ENCODE results near the gene SNRPD3. TPM values are rescaled to one million over a fixed set of nuclear protein-coding genes. Genes with fewer than 3 reads are reported as not detected.
"Not testable (repeated sequence)": the region's sequence is repeated elsewhere in the genome, so short reads cannot be mapped to it uniquely, and the experiment has no call there.

The SNRPD3 gene
- total RNA-seq, 1 donor from 2014 or later, result 255 TPM

DNA sequence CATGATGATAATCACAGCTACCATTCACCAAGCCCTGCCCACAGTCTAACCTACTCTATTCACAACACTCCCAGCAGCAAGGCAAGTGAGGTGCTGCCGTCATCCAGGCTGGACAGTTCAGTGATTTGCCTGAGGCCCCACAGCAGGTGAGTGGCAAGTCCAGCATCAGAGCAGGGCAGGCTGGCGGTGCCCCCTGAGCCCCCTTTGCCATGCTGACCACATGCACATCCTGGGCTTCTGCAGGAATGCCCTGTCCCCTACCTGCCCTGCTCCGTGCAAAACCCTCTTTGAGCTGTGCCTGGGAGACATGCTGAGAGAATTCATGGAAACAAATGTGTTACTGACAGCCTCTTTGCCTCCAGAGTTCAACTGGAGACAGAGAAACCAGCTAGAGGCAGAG, 54.1 kb downstream of the SNRPD3 start:
- DNase-seq (ENCODE audit: low read depth), result not testable (repeated sequence)

DNA sequence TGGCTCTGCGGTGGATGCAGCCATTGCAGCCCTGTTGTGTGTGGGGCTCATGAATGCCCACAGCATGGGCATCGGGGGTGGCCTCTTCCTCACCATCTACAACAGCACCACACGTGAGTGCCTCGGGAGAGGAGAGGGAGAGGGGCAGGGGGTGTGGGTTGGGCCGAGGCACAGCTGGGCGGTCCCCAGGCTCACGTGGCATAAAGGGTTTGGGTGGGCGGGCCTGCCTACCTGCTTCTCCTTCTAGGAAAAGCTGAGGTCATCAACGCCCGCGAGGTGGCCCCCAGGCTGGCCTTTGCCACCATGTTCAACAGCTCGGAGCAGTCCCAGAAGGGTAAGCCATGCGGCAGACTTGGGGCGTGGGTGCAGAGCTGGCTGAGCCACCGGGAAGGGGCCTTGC, 59.0 kb downstream of the SNRPD3 start:
- DNase-seq (ENCODE audit: low read depth), result not testable (repeated sequence)

DNA sequence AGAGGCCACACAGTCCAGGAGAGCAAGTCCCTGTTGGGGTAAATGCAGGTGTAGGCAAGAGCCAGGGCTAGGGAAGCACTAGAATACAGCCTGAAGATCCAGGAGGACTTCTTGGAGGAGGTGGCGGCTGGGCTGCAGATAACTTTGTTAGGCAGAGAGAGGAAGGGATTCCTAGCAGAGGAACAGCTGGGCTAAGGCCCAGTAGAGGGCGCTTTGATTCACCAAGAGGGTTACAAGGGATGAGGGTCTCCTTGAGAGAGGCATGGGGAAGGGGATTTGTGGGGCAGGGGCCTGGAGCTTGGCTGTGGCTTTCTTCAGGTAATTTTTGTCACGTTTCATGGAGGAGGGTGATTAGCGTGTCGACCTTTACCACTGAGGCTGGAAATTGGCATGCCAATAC, 65.4 kb downstream of the SNRPD3 start:
- not testable (repeated sequence) for DNase-seq (ENCODE audit: low read depth)

DNA sequence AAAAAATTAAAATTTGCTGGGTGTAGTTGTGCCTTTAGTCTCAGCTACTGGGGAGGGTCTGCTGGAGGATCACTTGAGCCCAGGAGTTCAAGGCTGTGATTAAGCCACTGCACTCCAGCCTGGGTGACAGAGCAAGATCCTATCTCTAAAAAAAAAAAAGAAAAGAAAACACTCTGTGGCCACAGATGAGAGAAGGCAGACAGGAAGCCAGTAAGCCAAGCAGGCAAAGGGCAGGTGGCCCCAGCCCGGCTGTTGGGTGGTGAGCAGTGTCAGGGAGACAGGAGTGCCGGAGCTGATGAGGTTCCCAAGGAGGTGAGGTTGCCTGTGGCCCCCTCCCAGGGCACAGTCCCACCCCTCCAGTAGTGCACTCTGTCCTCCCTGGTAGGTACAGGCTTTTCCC, 66.8 kb downstream of the SNRPD3 start:
- not testable (repeated sequence) for DNase-seq (ENCODE audit: low read depth)

Other genes with a start within 250 kb of the SNRPD3 start
- 0.17 and 0.80 TPM in 2 replicates for gene ADORA2A, start 128.4 kb upstream of the SNRPD3 start, total RNA-seq
- not detected in 2 replicates for gene UPB1, start 60.7 kb upstream of the SNRPD3 start, total RNA-seq
- 129 and 169 TPM in 2 replicates for gene GUCD1, start 861 bp upstream of the SNRPD3 start, total RNA-seq
- 7.8 and 8.2 TPM in 2 replicates for gene LRRC75B, start 37.1 kb downstream of the SNRPD3 start, total RNA-seq
- gene GGT1, start 47.2 kb downstream of the SNRPD3 start, total RNA-seq, result 118 and 145 TPM in 2 replicates
- gene PIWIL3, start 218.7 kb downstream of the SNRPD3 start, total RNA-seq, result not detected in 2 replicates

Measured in renal cortical epithelial cell (primary cell).